ENCODE measurements around the gene TBR1.

DNA sequence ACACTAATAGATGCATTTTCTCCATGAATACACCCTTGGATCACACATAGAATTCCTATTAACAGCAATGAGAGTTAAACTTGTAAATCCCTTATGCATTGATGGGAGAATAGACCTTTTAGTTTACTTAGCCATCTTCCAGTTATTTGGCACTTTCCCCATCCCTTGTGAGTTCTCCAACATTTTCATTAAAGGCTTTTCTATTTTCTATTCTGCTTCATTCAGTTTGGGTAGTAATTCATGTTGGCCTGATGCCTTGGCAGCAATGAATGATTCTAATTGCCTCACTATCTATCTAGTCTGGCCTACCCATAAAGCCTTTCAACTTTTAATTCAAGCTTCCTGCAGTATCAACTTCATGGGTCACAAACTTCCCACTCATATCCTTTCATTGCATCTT lies 32.3 kb downstream of the TBR1 start:
- TF ChIP-seq, protein P1, sequence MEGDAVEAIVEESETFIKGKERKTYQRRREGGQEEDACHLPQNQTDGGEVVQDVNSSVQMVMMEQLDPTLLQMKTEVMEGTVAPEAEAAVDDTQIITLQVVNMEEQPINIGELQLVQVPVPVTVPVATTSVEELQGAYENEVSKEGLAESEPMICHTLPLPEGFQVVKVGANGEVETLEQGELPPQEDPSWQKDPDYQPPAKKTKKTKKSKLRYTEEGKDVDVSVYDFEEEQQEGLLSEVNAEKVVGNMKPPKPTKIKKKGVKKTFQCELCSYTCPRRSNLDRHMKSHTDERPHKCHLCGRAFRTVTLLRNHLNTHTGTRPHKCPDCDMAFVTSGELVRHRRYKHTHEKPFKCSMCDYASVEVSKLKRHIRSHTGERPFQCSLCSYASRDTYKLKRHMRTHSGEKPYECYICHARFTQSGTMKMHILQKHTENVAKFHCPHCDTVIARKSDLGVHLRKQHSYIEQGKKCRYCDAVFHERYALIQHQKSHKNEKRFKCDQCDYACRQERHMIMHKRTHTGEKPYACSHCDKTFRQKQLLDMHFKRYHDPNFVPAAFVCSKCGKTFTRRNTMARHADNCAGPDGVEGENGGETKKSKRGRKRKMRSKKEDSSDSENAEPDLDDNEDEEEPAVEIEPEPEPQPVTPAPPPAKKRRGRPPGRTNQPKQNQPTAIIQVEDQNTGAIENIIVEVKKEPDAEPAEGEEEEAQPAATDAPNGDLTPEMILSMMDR (IDR thresholded peaks at IDR 0.05) = no peak
- no peak for TF ChIP-seq EP300 (IDR thresholded peaks at IDR 0.05)
